HG02885 (cell line): ENCODE results near the gene CTSA.

Source experiments
- ATAC-seq: cut with Tn5 transposase; IDR thresholded peaks from one replicate; pipeline ENCODE4 v1.9.1; 2021; ENCODE audit warnings: mild to moderate bottlenecking; ENCODE audit not compliant: unreplicated experiment, poor library complexity

The CTSA gene

DNA sequence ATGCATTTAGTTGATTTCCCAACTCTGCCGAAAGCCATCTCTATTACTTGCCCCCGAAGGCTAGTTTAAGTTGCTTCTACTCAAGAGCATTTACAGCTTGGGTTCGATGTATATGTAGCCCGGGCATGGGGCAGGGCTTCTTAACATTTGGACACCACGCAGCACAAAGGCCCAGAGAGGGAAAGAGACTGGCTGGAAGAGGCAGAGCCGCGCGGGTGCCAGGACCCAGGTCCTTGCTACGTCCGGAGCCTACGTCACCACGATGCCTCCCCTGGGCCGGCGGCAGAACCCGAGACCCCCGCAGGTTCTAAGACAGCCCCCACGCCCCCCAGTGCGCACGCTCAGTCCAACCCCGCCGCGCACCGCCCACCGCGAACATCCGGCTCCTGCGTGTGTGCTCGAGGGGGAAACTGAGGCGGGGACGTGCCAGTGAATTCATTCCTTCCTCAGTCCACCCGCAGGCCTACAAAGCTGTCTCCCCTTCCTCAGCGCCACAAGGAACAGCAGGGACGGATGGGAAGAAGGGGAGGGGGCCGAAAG, 43.0 kb downstream of the CTSA start:
- peak; percentile 14 for ATAC-seq

DNA sequence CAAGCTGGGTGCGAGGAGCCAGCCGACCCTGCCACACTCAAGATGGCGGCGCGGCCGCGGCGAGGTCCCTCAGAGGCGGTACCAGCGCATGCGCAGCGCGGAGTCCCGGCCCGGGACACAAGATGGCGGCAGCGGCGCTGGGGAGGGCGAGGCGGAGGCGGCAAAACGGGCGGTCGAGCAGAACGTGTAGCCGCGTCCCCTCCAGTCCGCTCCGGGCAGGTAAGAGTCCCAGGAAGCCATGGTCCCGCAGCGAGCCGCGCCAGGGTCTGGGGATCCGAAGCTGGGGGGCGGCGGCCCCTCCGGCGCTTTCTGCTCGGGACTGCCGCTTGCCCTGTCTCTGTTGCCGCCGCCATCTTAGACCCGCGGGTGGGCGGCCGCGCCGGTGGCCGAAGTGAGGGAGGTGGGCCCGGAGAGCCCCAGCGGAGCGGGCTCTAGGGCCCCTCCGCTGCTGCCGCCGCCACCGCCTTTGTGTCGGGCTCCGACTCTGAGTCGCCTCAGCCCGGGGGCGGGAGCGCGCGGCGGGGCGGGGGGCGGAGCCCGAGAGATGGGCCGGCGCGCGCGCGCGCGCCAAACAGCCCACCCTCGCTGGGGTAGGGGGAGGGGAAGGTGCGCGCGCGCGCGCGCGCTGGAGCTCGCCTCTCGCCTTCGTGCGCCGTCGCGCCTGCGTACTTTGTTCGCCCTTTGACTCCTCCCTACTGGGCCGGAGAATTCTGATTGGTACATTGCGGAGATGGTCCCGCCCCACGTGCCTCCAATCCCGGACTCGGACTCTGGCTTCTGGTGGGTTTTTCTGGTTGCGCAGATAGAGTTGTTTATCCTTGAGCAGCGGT, 43.7 kb downstream of the CTSA start, which contains the start of gene PCIF1:
TSS of gene PCIF1 (plus strand) at position 98 of the 830 bp plus-strand sequence. CDS start 4,317 bp downstream, outside the sequence.
- ATAC-seq = peak; percentile 87

DNA sequence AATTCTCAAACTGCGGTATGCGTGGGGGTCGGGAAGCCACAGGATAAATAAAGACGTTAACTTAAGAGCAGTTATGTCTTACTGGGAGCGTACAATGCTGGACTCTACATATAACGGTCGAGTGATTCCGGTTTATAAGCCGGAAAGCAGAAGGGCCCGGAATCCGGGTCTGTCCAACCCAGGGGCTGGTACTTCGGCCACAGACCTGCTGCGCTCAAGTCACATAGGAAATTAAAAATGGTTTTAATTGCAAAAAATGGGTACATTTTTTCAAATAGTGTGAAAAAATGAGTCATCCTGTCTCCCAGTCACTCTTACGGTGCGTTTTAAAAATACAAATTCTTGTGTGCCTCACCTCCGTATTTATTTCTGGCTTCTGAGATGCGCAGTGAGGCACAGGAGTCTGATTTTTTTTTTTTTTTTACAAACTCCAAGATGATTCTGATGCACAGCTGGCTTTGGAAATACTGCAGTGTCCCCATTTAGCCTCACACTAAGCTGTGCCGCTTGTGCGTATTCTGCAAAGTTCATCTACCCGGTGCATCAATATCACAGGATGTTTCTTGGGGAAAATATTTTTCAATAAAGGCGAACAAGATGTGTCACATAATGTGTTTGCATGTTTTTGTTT, 44.4 kb downstream of the CTSA start:
- ATAC-seq = no peak

DNA sequence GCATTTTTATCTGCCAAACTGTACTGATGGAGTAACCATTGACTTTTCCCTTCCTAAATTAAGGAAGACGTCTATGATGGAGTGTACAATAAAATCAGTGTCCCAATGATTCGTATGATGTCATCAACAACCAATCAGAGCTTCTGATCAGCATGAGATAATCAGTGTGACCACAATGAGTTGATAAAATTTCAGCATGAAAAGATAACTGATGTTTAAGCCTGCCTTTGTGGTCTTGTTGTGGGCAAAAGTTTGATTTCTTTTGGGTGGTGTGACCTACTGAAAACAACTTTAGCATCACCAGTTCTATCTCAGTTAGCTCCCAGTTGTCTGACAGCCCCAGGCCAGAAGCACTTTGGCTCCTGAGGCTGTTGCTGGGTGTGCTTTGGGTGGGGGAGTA, 46.6 kb downstream of the CTSA start:
- no peak for ATAC-seq

DNA sequence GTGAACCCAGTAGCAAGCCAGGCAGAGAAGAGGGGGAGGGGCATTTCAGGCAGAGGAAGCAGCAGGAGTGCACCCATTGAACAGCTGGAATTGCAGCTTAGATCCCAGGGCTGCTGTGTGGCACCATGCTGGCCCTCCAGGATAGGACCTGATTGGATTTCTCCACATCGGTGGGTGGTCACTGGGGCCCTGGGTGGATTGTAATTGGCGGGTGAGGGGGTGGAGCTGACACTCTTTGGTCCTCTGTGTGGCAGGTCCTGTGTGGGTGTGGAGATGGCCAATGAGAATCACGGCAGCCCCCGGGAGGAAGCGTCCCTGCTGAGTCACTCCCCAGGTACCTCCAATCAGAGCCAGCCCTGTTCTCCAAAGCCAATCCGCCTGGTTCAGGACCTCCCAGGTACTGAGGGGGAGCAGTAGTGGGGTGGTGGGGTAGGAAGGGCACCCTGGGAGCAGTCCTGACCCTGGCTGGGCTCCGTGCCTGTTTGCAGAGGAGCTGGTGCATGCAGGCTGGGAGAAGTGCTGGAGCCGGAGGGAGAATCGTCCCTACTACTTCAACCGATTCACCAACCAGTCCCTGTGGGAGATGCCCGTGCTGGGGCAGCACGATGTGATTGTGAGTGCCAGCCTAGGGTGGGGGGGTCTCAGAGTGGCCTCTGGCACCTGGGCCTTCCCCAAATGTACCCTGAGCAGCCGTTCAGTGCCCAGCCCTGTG, 47.7 kb downstream of the CTSA start:
- no peak for ATAC-seq

DNA sequence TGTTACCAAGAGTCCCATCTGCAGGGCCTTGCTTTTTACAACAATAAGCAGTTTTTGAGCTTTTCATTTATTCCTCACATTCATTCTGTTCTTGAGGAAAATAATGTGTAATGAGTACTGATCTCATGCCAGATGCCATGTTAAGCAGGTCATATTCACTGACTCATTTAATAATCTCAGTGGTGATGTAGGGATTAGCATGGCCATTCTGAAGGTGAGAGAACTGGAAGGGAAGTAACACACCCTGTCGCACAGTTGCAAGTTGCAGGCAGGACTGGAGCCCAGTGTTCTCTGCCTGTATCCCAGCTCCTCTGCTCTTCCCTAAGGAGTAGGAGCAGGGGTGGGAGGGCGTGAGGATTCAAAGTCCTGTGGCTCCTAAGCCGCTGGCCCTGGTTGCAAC, 48.9 kb downstream of the CTSA start:
- no peak for ATAC-seq

DNA sequence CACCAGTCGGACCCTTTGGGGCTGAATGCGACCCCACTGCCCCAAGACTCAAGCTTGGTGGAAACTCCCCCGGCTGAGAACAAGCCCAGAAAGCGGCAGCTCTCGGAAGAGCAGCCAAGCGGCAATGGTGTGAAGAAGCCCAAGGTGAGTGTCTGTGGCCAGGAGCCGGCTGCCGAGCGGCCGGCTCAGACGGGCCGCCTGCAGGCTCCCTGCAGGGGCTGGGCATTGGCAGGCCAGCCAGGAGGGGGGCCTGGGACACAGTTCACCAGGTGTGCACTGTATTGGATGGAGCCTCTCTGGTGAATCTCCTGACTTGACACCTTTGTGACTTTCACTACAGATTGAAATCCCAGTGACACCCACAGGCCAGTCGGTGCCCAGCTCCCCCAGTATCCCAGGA, 49.3 kb downstream of the CTSA start:
- ATAC-seq = no peak

DNA sequence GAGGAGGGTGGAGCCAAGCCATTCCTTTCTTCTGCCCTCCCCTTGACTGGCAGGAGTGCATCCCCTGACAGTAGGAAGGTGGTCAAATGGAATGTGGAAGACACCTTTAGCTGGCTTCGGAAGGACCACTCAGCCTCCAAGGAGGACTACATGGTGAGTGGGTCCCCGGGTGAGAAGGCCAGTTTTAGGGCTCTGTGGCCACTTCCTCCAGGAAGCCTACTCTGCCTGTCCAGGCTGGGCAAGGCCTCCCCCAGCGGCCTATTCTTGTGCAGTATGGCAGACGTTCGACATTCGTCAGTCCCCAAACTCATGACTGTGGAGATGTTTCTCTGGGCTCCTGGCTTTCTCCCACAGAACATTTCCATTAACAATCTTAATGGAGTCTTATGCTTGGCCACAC, 52.5 kb downstream of the CTSA start:
- no peak for ATAC-seq

DNA sequence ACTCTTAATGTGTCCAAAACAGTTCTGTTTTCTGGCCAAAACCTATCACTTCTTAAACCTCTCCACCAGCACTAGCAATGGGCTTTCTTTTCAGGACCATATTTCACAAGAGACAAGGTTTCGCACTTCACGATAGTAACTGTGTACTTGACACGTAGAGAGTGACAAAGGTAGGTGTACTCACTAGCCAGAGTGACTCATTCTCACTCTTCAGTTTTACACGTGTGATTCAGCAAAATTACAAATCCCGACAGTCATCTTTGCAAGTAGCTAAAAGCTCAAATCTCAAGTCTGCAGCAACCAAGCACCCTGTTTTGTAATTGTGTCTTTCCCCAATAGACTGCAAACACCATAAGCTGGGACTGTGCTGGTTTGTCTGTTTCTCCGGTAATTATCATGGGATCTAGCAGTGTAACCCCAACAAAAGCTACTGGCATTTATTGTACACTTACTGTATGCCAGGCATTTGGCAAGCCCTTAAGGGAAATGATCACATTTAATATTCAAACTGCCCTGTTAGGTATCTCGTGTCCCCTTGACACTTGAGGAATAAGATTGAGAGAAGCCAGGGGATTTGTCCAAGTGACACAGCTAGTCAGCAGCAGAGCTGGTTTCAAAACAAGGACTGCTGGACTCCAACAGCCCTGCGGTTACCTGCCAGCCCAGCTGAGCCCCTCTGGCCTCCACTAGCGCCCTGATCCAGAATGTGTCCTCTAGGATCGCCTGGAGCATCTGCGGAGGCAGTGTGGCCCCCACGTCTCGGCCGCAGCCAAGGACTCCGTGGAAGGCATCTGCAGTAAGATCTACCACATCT, 53.2 kb downstream of the CTSA start:
- no peak for ATAC-seq

DNA sequence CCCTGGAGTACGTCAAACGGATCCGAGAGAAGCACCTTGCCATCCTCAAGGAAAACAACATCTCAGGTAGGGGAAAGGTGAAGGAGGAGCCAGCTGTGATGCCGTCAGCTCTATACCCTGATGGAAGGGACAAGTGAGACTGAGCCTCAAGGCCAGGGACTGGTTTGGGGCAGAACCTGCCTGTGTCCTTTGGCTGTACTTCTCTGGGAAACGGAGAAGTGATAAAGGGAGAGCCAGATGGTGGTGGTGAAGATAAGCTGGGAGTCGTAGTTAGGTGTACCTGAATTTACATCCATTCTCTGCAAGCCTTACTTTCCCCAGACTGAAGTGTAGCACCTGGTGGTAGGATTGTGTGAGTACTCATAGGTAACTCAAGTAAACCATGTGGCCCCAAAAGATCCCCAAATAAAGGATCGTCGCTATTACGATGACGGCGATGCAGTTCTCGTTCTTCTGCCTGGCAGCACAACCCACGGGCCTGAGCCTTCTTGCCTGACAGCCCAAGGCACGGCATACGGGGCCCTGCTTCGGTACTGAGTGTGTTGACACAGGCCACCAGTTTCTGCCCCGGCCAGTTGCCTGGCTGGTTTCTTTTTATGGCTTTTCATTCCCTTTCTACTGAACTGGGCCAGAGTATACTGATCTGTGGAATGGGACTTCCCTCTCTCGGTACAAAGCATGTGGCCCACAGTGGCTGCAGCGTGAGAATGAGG, 54.0 kb downstream of the CTSA start:
- ATAC-seq = no peak

DNA sequence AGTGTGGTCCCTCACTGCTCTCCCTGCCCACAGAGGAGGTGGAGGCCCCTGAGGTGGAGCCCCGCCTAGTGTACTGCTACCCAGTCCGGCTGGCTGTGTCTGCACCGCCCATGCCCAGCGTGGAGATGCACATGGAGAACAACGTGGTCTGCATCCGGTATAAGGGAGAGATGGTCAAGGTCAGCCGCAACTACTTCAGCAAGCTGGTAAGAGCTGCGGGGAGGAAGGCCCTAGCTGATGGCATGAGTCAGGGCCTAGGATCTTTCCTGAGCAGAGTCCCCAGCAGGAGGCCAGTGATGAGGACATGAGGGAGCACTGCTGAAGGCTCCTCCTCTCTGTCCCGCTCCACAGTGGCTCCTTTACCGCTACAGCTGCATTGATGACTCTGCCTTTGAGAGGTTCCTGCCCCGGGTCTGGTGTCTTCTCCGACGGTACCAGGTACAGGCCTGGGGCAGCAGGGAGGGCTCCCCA, 54.6 kb downstream of the CTSA start:
- no peak for ATAC-seq

DNA sequence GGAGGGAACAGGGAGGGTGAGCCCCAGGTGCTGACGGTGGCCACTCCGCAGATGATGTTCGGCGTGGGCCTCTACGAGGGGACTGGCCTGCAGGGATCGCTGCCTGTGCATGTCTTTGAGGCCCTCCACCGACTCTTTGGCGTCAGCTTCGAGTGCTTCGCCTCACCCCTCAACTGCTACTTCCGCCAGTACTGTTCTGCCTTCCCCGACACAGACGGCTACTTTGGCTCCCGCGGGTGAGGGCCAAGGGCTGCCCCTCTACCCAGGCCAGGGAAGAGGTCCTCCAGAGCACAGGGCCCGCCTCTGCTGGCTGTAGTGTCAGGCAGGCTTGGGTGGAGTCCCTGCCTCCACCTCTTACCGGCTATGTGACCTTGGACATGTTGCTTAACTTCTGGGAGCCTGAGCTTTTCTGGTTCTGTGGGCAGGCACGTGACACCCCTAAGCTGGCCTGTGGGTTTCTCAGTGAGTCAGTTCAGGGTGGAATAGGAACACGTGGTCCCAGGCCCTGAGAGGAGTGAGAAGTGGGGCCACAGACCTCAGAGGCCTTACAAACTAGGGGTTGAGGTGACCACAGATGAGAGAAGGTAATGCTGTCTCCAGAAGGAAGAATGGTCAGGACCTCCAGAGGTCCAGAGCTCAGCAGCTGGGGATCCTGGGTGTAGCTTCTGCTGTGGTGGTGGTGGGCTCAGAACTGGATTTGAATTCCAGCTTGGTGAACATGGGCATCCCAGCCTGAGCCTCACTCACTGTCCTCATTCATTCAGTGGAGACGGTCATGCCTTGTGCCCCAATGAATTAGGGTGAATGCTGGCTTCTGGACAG, 55.2 kb downstream of the CTSA start:
- ATAC-seq = no peak

DNA sequence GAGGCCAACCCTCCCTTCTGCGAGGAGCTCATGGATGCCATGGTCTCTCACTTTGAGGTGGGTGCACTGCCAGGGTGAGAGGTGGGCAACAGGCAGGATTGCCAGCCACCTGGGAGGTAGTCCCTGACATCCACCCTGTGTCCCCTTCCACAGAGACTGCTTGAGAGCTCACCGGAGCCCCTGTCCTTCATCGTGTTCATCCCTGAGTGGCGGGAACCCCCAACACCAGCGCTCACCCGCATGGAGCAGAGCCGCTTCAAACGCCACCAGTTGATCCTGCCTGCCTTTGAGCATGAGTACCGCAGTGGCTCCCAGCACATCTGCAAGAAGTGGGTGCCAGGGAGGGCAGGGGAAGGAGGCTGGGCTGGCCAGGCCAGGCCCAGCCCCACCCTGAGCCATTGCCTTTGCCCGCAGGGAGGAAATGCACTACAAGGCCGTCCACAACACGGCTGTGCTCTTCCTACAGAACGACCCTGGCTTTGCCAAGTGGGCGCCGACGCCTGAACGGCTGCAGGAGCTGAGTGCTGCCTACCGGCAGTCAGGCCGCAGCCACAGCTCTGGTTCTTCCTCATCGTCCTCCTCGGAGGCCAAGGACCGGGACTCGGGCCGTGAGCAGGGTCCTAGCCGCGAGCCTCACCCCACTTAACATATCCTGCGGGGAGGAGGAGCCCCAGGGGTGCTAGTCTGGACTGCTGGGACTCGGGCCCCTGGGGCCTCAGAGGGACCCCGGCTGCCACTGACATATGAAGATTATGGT, 56.2 kb downstream of the CTSA start:
- ATAC-seq = no peak

DNA sequence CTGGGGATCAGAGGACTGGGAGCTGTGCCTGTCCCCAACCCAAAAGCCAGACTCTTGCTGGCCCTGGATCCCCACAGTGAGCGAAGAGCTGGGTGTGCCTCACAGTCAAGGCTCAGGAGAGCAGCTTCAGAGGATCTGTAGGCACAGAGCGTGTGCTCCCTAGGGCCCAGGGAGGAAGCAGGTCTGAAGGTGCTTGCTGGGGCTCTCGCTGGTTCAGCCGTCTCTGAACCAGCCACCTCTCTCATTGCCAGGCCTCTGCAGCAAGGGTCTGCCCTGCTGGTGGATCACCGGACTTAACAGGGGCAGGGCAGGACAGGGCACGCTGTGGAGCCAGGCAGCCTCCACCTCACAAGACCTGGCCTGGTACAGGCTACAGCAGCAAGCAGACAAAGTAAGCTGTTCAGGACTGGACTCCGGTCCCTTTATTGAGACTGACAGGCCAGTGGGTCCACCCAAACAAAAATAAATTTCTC, 57.2 kb downstream of the CTSA start:
- no peak for ATAC-seq
